ENCODE data around the gene KCNMA1.

GRCh38 chr10:76962851-76963250 lies 674.8 kb downstream of the KCNMA1 start:
- no peak for TF ChIP-seq MAX (IDR thresholded peaks at IDR 0.05; ENCODE audit: low read depth, low read length)
- TF ChIP-seq, protein P1, sequence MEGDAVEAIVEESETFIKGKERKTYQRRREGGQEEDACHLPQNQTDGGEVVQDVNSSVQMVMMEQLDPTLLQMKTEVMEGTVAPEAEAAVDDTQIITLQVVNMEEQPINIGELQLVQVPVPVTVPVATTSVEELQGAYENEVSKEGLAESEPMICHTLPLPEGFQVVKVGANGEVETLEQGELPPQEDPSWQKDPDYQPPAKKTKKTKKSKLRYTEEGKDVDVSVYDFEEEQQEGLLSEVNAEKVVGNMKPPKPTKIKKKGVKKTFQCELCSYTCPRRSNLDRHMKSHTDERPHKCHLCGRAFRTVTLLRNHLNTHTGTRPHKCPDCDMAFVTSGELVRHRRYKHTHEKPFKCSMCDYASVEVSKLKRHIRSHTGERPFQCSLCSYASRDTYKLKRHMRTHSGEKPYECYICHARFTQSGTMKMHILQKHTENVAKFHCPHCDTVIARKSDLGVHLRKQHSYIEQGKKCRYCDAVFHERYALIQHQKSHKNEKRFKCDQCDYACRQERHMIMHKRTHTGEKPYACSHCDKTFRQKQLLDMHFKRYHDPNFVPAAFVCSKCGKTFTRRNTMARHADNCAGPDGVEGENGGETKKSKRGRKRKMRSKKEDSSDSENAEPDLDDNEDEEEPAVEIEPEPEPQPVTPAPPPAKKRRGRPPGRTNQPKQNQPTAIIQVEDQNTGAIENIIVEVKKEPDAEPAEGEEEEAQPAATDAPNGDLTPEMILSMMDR (IDR thresholded peaks at IDR 0.05; ENCODE audit: low read depth, low read length): no peak
- TF ChIP-seq POLR2A (IDR thresholded peaks at IDR 0.05; ENCODE audit: extremely low read depth, insufficient read length): no peak

Data from NB4 (cell line).